K562 (cell line): ENCODE results near the gene DKC1. TPM values are rescaled to one million over a fixed set of nuclear protein-coding genes. Genes with fewer than 3 reads are reported as not detected.

Source experiments
- BRF2 ChIP-seq: IDR thresholded peaks from 3 replicates; pipeline ENCODE4 v1.6.1; 2011; ENCODE audit warnings: borderline replicate concordance, mild to moderate bottlenecking; ENCODE audit not compliant: insufficient read length, insufficient read depth
- CHD4 ChIP-seq: fragments of 200-600 bp; sonication (generic); IDR thresholded peaks from 3 replicates; pipeline ENCODE4 v1.6.1; 2012; ENCODE audit warnings: low read depth, mild to moderate bottlenecking, mixed read lengths, low read length, inconsistent platforms; ENCODE audit not compliant: insufficient read depth, insufficient replicate concordance, poor library complexity, severe bottlenecking
- ESRRB ChIP-seq: fragments of 250-450 bp; sonication (Bioruptor Pico); IDR thresholded peaks from 2 replicates; pipeline ENCODE4 v1.5.0; 2020; ENCODE audit warnings: mild to moderate bottlenecking, moderate library complexity, borderline replicate concordance
- HNRNPK ChIP-seq: fragments of 200-400 bp; formaldehyde crosslinking; IDR thresholded peaks from one replicate; pipeline ENCODE4 v1.6.1; 2018; ENCODE audit warnings: mild to moderate bottlenecking, low read depth, low read length; ENCODE audit not compliant: poor library complexity, severe bottlenecking
- NCOA1 ChIP-seq: fragments of 450-650 bp; IDR thresholded peaks from 2 replicates; pipeline ENCODE4 v1.6.1; 2016; ENCODE audit warnings: low read depth
- NEUROD1 ChIP-seq: fragments of 150-350 bp; IDR thresholded peaks from 2 replicates; pipeline ENCODE4 v1.6.1; 2014; ENCODE audit warnings: borderline replicate concordance, low read length, low read depth; ENCODE audit not compliant: partially characterized antibody
- POLR2B ChIP-seq: fragments of 450-650 bp; IDR thresholded peaks from 2 replicates; pipeline ENCODE4 v1.6.1; 2018; ENCODE audit warnings: low read depth; ENCODE audit not compliant: partially characterized antibody
- PRDM10 ChIP-seq: fragments of 450-650 bp; IDR thresholded peaks from 2 replicates; pipeline ENCODE4 v1.6.1; 2018; ENCODE audit not compliant: partially characterized antibody
- RB1 ChIP-seq: fragments of 450-650 bp; IDR thresholded peaks from 2 replicates; pipeline ENCODE4 v1.6.1; 2017; ENCODE audit warnings: low read depth, mild to moderate bottlenecking
- SP1 ChIP-seq: sonication (generic); formaldehyde crosslinking; IDR thresholded peaks from 2 replicates; pipeline ENCODE4 v1.8.1; 2022; ENCODE audit warnings: mild to moderate bottlenecking, missing genetic modification reagents
- TAF1 ChIP-seq: IDR thresholded peaks from 2 replicates; pipeline ENCODE4 v1.6.1; 2011; ENCODE audit warnings: mild to moderate bottlenecking, low read length, moderate library complexity; ENCODE audit not compliant: insufficient read depth, control insufficient read depth, severe bottlenecking; ENCODE audit errors: extremely low read depth
- TAF9B ChIP-seq: fragments of 450-650 bp; IDR thresholded peaks from 2 replicates; pipeline ENCODE4 v1.6.1; 2018; ENCODE audit warnings: mild to moderate bottlenecking; ENCODE audit not compliant: partially characterized antibody
- TRIM24 ChIP-seq, 2 experiments: fragments of 450-650 bp; IDR thresholded peaks; 2 replicates each; pipeline ENCODE4 v1.6.1; 2016
- ZBTB9 ChIP-seq: fragments of 450-650 bp; formaldehyde crosslinking; IDR thresholded peaks from 2 replicates; pipeline ENCODE4 v1.4.0; 2020; ENCODE audit warnings: mild to moderate bottlenecking, moderate library complexity
- ZFPM2 ChIP-seq: fragments of 250-450 bp; sonication (Bioruptor Pico); IDR thresholded peaks from 2 replicates; pipeline ENCODE4 v1.5.1; 2022; ENCODE audit warnings: mild to moderate bottlenecking
- polyA plus RNA-seq, 8 experiments: library from polyadenylated mRNA; depleted of rRNA in 4 of 8; stranded (reverse) in 5 of 8; unstranded in 3 of 8; fragments of >200 nt; fragmentation: Nextera tagmentation in 2 of 8; fragmentation: Illumina TruSeq in 1 of 8; extraction: Ambion mirVana in 2 of 8; extraction: Trizol in 1 of 8; gene quantifications; 2 replicates each; pipeline versions ENCODE4 v1.2.1 to v1.2.3, GENCODE V29; 2011 to 2014; ENCODE audit warnings: inconsistent platforms in 1 of 8, missing spikeins in 1 of 8
- total RNA-seq, 7 experiments: library from RNA; depleted of rRNA in 6 of 7; stranded (reverse); fragments of >200 nt in 6 of 7; fragmentation: Illumina TruSeq in 2 of 7; extraction: Trizol in 2 of 7; gene quantifications; 2 replicates each; pipeline versions ENCODE4 v1.2.1 to v1.2.3, GENCODE V29; 2011 to 2021; ENCODE audit warnings: low replicate concordance in 1 of 7
- TF ChIP-seq, protein P1 (sequence below), 2 experiments: fragments of 450-650 bp; IDR thresholded peaks; 2 replicates each; pipeline ENCODE4 v1.6.1; 2016
- TF ChIP-seq, protein P2 (sequence below): sonication (generic); formaldehyde crosslinking; IDR thresholded peaks from 2 replicates; pipeline ENCODE4 v1.9.0; 2022; ENCODE audit warnings: mild to moderate bottlenecking, missing genetic modification reagents

The DKC1 gene
- total and polyA plus RNA-seq, 9 of the 15 experiments (the other 6 are each of a cell fraction or from before 2014, with no cell fraction given), result 205 to 313 (median 219) TPM

DNA sequence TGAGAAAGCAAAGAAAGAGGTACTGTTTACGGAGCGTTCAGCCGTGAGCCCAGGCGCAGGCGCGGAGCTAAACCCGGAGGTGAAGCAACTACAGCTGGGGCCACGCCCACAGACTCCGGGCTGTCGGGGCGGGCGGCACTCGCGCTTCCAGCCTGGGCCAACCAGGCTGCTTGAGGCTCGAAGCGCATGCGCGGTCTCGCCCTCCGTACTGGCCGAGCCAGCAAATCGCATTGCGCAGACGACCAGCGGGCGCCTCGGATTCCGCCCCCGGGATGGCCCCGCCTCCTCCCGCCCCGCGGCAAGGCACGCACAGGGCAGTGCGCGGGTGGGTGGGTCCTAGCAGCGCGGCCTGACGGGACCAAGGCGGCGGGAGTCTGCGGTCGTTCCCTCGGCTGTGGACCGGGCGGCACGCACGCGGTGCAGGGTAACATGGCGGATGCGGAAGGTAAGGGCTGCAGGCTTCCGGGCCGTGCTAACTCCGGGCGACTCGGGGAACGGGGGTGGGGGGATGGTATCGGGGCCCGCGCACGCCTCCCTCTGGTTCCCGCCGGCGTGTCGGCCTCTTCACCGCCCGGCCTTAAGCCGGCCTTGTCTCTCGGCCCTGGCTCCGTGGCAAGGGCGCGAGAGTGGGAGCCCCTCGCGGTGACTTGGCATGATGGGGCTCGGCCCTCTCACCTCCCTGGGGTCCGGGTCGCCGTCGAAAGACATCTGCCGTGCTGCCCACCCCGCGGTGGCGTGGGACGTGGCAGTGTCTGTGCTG is at the start of gene DKC1 (continued):
- TF ChIP-seq BRF2 (no peak), POLR2B (peak; percentile 8), HNRNPK (no peak), PRDM10 (peak; percentile 6), ZBTB9 (CRISPR knock-in tag) (no peak), ESRRB (CRISPR knock-in tag) (no peak), TRIM24 (IDR thresholded peaks at IDR 0.05) (peak in 1 of 2 experiments; percentile 31; a peak in 1 of 4 replicates), TAF1 (peak; percentile 67), SP1 (CRISPR knock-in tag) (peak; percentile 81), TAF9B (peak; percentile 47), ZFPM2 (CRISPR knock-in tag) (no peak), CHD4 (no peak), RB1 (peak; percentile 57), NCOA1 (peak; percentile 53; the same call in 1 of the 2 replicates), NEUROD1 (peak; percentile 58)
- TF ChIP-seq, protein P1, sequence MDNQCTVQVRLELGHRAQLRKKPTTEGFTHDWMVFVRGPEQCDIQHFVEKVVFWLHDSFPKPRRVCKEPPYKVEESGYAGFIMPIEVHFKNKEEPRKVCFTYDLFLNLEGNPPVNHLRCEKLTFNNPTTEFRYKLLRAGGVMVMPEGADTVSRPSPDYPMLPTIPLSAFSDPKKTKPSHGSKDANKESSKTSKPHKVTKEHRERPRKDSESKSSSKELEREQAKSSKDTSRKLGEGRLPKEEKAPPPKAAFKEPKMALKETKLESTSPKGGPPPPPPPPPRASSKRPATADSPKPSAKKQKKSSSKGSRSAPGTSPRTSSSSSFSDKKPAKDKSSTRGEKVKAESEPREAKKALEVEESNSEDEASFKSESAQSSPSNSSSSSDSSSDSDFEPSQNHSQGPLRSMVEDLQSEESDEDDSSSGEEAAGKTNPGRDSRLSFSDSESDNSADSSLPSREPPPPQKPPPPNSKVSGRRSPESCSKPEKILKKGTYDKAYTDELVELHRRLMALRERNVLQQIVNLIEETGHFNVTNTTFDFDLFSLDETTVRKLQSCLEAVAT (IDR thresholded peaks at IDR 0.05), result peak in 1 of 2 experiments; percentile 17; a peak in 1 of 4 replicates
- TF ChIP-seq, protein P2, sequence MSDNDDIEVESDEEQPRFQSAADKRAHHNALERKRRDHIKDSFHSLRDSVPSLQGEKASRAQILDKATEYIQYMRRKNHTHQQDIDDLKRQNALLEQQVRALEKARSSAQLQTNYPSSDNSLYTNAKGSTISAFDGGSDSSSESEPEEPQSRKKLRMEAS (CRISPR knock-in tag), result peak; percentile 92
